Upper lobe of left lung (tissue), 4 donors: ENCODE measurements around the gene POPDC3.

Experiments
- EP300 ChIP-seq, 4 donors: sonication (generic); formaldehyde crosslinking; IDR thresholded peaks; one replicate each; pipeline ENCODE4 v1.5.1; 2017; ENCODE audit warnings: antibody characterized with exemption in 4 of 4, control low read depth in 2 of 4
- POLR2A ChIP-seq, 4 donors: fragments of 450-650 bp; IDR thresholded peaks; one replicate each; pipeline ENCODE4 v1.5.1; 2016 to 2017; ENCODE audit warnings: antibody characterized with exemption in 4 of 4, mild to moderate bottlenecking in 2 of 4
- TF ChIP-seq, protein P1 (sequence below), 6 experiments: fragments of 450-650 bp in 4 of 6; fragments of 200-600 bp in 2 of 6; sonication (generic) in 2 of 6; IDR thresholded peaks; one replicate each; pipeline ENCODE4 v1.5.1; 2016 to 2019; ENCODE audit warnings: antibody characterized with exemption in 6 of 6

DNA sequence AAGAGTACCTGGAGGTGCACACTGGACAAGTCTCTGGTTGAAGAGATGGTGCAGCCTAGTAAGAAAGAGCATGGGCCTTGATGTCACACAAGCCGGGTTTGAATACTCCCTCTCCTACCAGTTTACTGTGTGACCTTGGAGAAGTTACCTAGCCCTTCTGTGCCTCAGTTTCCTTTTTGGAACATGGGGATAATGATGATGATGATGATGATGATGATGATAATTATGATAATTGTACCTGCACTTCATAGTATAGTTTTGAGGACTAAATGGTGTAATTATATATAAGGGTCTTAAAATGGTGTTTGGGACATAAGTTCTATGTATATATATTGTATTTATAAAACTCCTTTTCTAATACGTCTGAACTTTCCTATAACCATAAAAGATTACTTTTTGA lies 41.7 kb downstream of the POPDC3 start:
- TF ChIP-seq, protein P1, sequence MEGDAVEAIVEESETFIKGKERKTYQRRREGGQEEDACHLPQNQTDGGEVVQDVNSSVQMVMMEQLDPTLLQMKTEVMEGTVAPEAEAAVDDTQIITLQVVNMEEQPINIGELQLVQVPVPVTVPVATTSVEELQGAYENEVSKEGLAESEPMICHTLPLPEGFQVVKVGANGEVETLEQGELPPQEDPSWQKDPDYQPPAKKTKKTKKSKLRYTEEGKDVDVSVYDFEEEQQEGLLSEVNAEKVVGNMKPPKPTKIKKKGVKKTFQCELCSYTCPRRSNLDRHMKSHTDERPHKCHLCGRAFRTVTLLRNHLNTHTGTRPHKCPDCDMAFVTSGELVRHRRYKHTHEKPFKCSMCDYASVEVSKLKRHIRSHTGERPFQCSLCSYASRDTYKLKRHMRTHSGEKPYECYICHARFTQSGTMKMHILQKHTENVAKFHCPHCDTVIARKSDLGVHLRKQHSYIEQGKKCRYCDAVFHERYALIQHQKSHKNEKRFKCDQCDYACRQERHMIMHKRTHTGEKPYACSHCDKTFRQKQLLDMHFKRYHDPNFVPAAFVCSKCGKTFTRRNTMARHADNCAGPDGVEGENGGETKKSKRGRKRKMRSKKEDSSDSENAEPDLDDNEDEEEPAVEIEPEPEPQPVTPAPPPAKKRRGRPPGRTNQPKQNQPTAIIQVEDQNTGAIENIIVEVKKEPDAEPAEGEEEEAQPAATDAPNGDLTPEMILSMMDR (IDR thresholded peaks at IDR 0.05) = no peak
- TF ChIP-seq POLR2A (IDR thresholded peaks at IDR 0.05) (no peak), EP300 (IDR thresholded peaks at IDR 0.05) (no peak)
